K562 (cell line): ENCODE data around the gene PACSIN1. TPM values are rescaled to one million over a fixed set of nuclear protein-coding genes. Genes with fewer than 3 reads are reported as not detected.

Experiments used
- AFF1 ChIP-seq, 2 experiments: fragments of 450-650 bp; IDR thresholded peaks; 2 replicates each; pipeline ENCODE4 v1.6.1; 2018; ENCODE audit warnings: mild to moderate bottlenecking in 2 of 2, low read depth in 1 of 2; ENCODE audit not compliant: partially characterized antibody in 2 of 2
- ARID3A ChIP-seq: IDR thresholded peaks from 2 replicates; pipeline ENCODE4 v1.6.1; 2012; ENCODE audit warnings: low read depth, low read length, improper control_type of control experiment, borderline replicate concordance
- CXXC5 ChIP-seq: fragments of 250-450 bp; sonication (Bioruptor Pico); IDR thresholded peaks from 2 replicates; pipeline ENCODE4 v1.8.0; 2022; ENCODE audit warnings: inconsistent platforms, mild to moderate bottlenecking, moderate library complexity
- ESRRB ChIP-seq: fragments of 250-450 bp; sonication (Bioruptor Pico); IDR thresholded peaks from 2 replicates; pipeline ENCODE4 v1.5.0; 2020; ENCODE audit warnings: mild to moderate bottlenecking, moderate library complexity, borderline replicate concordance
- ETV5 ChIP-seq: sonication (generic); formaldehyde crosslinking; IDR thresholded peaks from 2 replicates; pipeline ENCODE4 v1.4.0; 2020; ENCODE audit warnings: low read depth, mild to moderate bottlenecking, missing genetic modification reagents
- GMEB1 ChIP-seq: fragments of 250-450 bp; sonication (Bioruptor Pico); IDR thresholded peaks from 2 replicates; pipeline ENCODE4 v1.4.0; 2020; ENCODE audit warnings: mild to moderate bottlenecking
- ID3 ChIP-seq, 2 experiments: fragments of 250-450 bp in 1 of 2; fragments of 450-650 bp in 1 of 2; sonication (Bioruptor Pico) in 1 of 2; IDR thresholded peaks; 2 replicates each; pipeline versions ENCODE4 v1.6.1 to v1.8.0; 2016 to 2021; ENCODE audit warnings: mild to moderate bottlenecking in 2 of 2, moderate library complexity in 2 of 2, missing compliant biosample characterization in 1 of 2, missing genetic modification characterization in 1 of 2
- MAFF ChIP-seq: IDR thresholded peaks from 2 replicates; pipeline ENCODE4 v1.6.1; 2012; ENCODE audit warnings: low read length, improper control_type of control experiment
- MTF1 ChIP-seq: fragments of 250-450 bp; sonication (Bioruptor Pico); IDR thresholded peaks from 2 replicates; pipeline ENCODE4 v1.9.0; 2021; ENCODE audit warnings: moderate library complexity, mild to moderate bottlenecking, inconsistent platforms, borderline replicate concordance
- NFIC ChIP-seq: fragments of 450-650 bp; IDR thresholded peaks from 2 replicates; pipeline ENCODE4 v1.6.1; 2017; ENCODE audit warnings: mild to moderate bottlenecking, inconsistent platforms
- RAD51 ChIP-seq: fragments of 450-650 bp; IDR thresholded peaks from 2 replicates; pipeline ENCODE4 v1.7.1; 2016; ENCODE audit warnings: low read depth, mild to moderate bottlenecking, borderline replicate concordance
- RCOR1 ChIP-seq, 2 experiments: IDR thresholded peaks; 2 replicates each; pipeline ENCODE4 v1.6.1; 2012; ENCODE audit warnings: low read depth in 2 of 2, low read length in 2 of 2, borderline replicate concordance in 1 of 2, improper control_type of control experiment in 1 of 2
- SNIP1 ChIP-seq: fragments of 450-650 bp; IDR thresholded peaks from 2 replicates; pipeline ENCODE4 v1.7.1; 2017; ENCODE audit warnings: low read depth, mild to moderate bottlenecking
- TBP ChIP-seq: optimal IDR thresholded peaks from 2 replicates; pipeline ENCODE3; 2011; ENCODE audit warnings: low read depth, low read length, improper control_type of control experiment
- TFAM ChIP-seq: fragments of 250-450 bp; sonication (Bioruptor Pico); conservative IDR thresholded peaks from 2 replicates; pipeline ENCODE4 v1.5.0; 2021; ENCODE audit warnings: mild to moderate bottlenecking, moderate library complexity
- ZFP91 ChIP-seq: sonication (generic); formaldehyde crosslinking; IDR thresholded peaks from 2 replicates; pipeline ENCODE4 v1.8.0; 2022; ENCODE audit warnings: mild to moderate bottlenecking, missing genetic modification reagents
- polyA plus RNA-seq, 8 experiments: library from polyadenylated mRNA; depleted of rRNA in 4 of 8; stranded (reverse) in 5 of 8; unstranded in 3 of 8; fragments of >200 nt; fragmentation: Nextera tagmentation in 2 of 8; fragmentation: Illumina TruSeq in 1 of 8; extraction: Ambion mirVana in 2 of 8; extraction: Trizol in 1 of 8; gene quantifications; 2 replicates each; pipeline versions ENCODE4 v1.2.1 to v1.2.3, GENCODE V29; 2011 to 2014; ENCODE audit warnings: inconsistent platforms in 1 of 8, missing spikeins in 1 of 8
- total RNA-seq, 7 experiments: library from RNA; depleted of rRNA in 6 of 7; stranded (reverse); fragments of >200 nt in 6 of 7; fragmentation: Illumina TruSeq in 2 of 7; extraction: Trizol in 2 of 7; gene quantifications; 2 replicates each; pipeline versions ENCODE4 v1.2.1 to v1.2.3, GENCODE V29; 2011 to 2021; ENCODE audit warnings: low replicate concordance in 1 of 7

PACSIN1 gene
- total and polyA plus RNA-seq, 9 of the 15 experiments (the other 6 are each of a cell fraction or from before 2014, with no cell fraction given) = 0.01 to 1.7 (median 0.45) TPM

GRCh38 chr6:34562861-34563512 lies 97.1 kb downstream of the PACSIN1 start (continued):
- TF ChIP-seq AFF1 (IDR thresholded peaks at IDR 0.05; ENCODE audit: low read depth in 1 of 2, partially characterized antibody in 2 of 2) = no peak
- no peak for TF ChIP-seq TFAM
- TF ChIP-seq ETV5 (CRISPR knock-in tag) = no peak; the same call in 1 of the 2 replicates
- TF ChIP-seq ESRRB (CRISPR knock-in tag) = no peak
- TF ChIP-seq NFIC = peak; percentile 87
- no peak for TF ChIP-seq MTF1
- no peak for TF ChIP-seq ID3 (CRISPR knock-in tag; IDR thresholded peaks at IDR 0.05)
- 0 out of 2 replicates have a peak, but pooled peaks have one; percentile 25 for TF ChIP-seq ID3 (tag; IDR thresholded peaks at IDR 0.05)
- no peak for TF ChIP-seq SNIP1
- TF ChIP-seq ARID3A = peak; percentile 79; the same call in 1 of the 2 replicates
- TF ChIP-seq GMEB1 (CRISPR knock-in tag) = 0 out of 2 replicates have a peak, but pooled peaks have one; percentile 6
- no peak for TF ChIP-seq RAD51
- TF ChIP-seq TBP = no peak
- TF ChIP-seq RCOR1 (IDR thresholded peaks at IDR 0.05; ENCODE audit: borderline replicate concordance in 1 of 2, low read depth in 2 of 2, low read length in 2 of 2) = peak; percentile 91
- no peak for TF ChIP-seq ZFP91 (CRISPR knock-in tag)
- no peak for TF ChIP-seq MAFF
- peak; percentile 74 for TF ChIP-seq CXXC5 (CRISPR knock-in tag)
